Adrenal gland (tissue), 5 donors: ENCODE data around the gene WDR45.

Source experiments
- POLR2A ChIP-seq, 2 donors: fragments of 450-650 bp; IDR thresholded peaks; one replicate each; pipeline ENCODE4 v1.6.1; 2017; ENCODE audit warnings: antibody characterized with exemption in 2 of 2, mild to moderate bottlenecking in 2 of 2, moderate library complexity in 1 of 2
- TF ChIP-seq, protein P1 (sequence below), 6 experiments: fragments of 450-650 bp in 4 of 6; fragments of 200-600 bp in 2 of 6; sonication (generic) in 1 of 6; IDR thresholded peaks; 1 replicate in 5 of 6; 2 replicates in 1 of 6; pipeline versions ENCODE4 v1.5.1 to v1.8.0; 2016 to 2021; ENCODE audit warnings: antibody characterized with exemption in 6 of 6, mild to moderate bottlenecking in 2 of 6, moderate library complexity in 1 of 6
- donor health status: DM: no; HTN: no; CAD: no.

DNA sequence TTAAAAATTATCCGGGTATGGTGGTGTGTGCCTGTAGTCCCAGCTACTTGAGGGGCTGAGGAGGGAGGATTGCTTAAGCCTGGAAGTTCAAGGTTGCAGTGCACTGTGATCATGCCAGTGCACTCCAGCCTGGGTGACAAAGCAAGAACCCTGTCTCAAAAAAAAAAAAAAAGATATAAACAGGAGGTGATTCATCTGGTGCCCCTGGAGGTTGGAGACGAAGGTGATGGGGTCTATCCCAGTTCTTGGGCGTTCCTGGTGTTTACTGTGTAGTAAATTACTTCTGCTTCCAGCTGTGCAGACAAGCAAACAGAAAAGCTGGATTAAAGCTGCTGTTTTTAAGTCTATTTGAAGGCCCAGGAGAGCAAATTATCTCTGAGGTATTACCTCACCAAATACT, 23.9 kb upstream of the WDR45 start:
- TF ChIP-seq, protein P1, sequence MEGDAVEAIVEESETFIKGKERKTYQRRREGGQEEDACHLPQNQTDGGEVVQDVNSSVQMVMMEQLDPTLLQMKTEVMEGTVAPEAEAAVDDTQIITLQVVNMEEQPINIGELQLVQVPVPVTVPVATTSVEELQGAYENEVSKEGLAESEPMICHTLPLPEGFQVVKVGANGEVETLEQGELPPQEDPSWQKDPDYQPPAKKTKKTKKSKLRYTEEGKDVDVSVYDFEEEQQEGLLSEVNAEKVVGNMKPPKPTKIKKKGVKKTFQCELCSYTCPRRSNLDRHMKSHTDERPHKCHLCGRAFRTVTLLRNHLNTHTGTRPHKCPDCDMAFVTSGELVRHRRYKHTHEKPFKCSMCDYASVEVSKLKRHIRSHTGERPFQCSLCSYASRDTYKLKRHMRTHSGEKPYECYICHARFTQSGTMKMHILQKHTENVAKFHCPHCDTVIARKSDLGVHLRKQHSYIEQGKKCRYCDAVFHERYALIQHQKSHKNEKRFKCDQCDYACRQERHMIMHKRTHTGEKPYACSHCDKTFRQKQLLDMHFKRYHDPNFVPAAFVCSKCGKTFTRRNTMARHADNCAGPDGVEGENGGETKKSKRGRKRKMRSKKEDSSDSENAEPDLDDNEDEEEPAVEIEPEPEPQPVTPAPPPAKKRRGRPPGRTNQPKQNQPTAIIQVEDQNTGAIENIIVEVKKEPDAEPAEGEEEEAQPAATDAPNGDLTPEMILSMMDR (IDR thresholded peaks at IDR 0.05) = no peak
- TF ChIP-seq POLR2A (IDR thresholded peaks at IDR 0.05) = no peak
